GM12892 (cell line): ENCODE results near the gene STK16.

Source experiments
- POLR2AphosphoS5 ChIP-seq: IDR thresholded peaks from 2 replicates; pipeline ENCODE4 v1.6.1; 2011; ENCODE audit warnings: low read depth, low read length, control low read depth
- TAF1 ChIP-seq: IDR thresholded peaks from 2 replicates; pipeline ENCODE4 v1.6.1; 2011; ENCODE audit warnings: low read depth, mild to moderate bottlenecking, control low read depth, low read length, borderline replicate concordance

DNA sequence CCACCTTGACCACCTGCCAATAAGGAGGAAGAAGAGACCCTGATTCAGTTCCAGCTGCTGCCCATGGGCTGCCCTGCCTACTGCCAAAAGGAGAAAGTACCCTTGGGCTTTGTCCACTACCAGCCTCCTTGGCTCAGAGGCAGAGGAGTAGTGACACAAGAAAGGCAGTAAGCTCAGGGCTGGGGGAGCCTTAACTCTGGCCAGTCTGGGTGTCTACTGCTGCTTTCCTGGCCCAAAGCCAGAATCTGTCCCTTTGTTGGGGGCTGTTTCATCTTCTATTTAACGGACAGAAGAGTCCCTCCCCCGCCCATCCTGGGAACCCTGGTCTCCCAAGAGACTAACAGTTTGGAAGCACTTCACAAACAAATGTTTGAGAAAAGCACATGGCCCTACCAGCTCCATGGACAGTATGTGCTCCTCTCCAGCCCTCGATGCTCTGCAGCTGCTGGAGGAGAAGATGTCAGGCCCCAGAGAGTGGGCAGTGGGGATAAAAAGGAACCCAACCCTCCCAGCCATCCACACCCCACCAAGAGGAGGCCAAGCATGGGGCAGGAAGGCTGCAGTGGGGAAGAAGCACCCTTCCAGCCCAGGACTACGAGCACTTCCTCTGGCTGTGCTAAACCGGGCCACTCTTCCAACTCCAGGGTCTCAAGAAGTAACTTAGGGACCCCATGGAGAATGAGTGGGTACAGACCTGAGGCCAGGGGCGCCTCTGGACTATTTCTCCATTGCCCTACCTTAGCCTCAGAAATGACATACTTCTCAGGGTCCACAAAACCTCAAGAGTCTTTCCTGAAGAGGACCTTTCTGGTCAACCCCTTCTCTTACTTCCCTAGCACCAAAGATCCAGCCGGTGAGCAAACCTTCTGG, 17.0 kb upstream of the STK16 start:
- TF ChIP-seq TAF1 (no peak), POLR2AphosphoS5 (no peak)
